Stomach (tissue), 9 donors: ENCODE measurements around the gene CPNE1. TPM values are rescaled to one million over a fixed set of nuclear protein-coding genes. Genes with fewer than 3 reads are reported as not detected.
A peak's percentile ranks its signal among the peaks of the same experiment; 100 is the strongest.

Source experiments
- DNase-seq, 2 donors: peaks; one replicate each; pipeline versions ENCODE4 v3.0.0 to v3.0.0-alpha.2; 2013 to 2019
- H3K27ac ChIP-seq, 5 donors: fragments of 200-600 bp in 4 of 5; sonication (generic) in 4 of 5; one replicate each; pipeline ENCODE4 v1.5.1; 2013 to 2019; ENCODE audit warnings: mild to moderate bottlenecking in 1 of 5, moderate library complexity in 1 of 5
- H3K27me3 ChIP-seq, 3 donors: fragments of 200-600 bp; sonication (generic); one replicate each; pipeline ENCODE4 v1.5.1; 2017 to 2019; ENCODE audit warnings: mixed run types in 1 of 3
- H3K36me3 ChIP-seq, 4 donors: fragments of 200-600 bp; sonication (generic); 1 replicate in 3 of 4; 2 replicates in 1 of 4; pipeline ENCODE4 v1.5.1; 2016 to 2019
- H3K4me1 ChIP-seq, 4 donors: fragments of 200-600 bp; sonication (generic); one replicate each; pipeline ENCODE4 v1.5.1; 2016 to 2019
- H3K4me3 ChIP-seq, 4 donors: fragments of 200-600 bp; sonication (generic) in 3 of 4; one replicate each; pipeline ENCODE4 v1.5.1; 2016 to 2019; ENCODE audit warnings: mild to moderate bottlenecking in 1 of 4
- H3K9me3 ChIP-seq, 4 donors: fragments of 200-600 bp; sonication (generic); one replicate each; pipeline ENCODE4 v1.5.1; 2016 to 2019
- CTCF ChIP-seq, 7 experiments: fragments of 450-650 bp in 4 of 7; fragments of 200-600 bp in 3 of 7; sonication (generic) in 3 of 7; IDR thresholded peaks; one replicate each; pipeline ENCODE4 v1.5.1; 2016 to 2019; ENCODE audit warnings: antibody characterized with exemption in 7 of 7, control low read depth in 2 of 7, mild to moderate bottlenecking in 1 of 7
- EP300 ChIP-seq: sonication (generic); formaldehyde crosslinking; IDR thresholded peaks from one replicate; pipeline ENCODE4 v1.6.1; 2017; ENCODE audit warnings: antibody characterized with exemption
- POLR2A ChIP-seq, 4 donors: fragments of 450-650 bp; IDR thresholded peaks; one replicate each; pipeline ENCODE4 v1.6.1; 2016; ENCODE audit warnings: antibody characterized with exemption in 4 of 4, control low read depth in 2 of 4, mild to moderate bottlenecking in 1 of 4, moderate library complexity in 1 of 4
- POLR2AphosphoS5 ChIP-seq, 3 donors: sonication (generic); formaldehyde crosslinking; IDR thresholded peaks; one replicate each; pipeline ENCODE4 v1.6.1; 2016; ENCODE audit warnings: antibody characterized with exemption in 3 of 3
- WGBS, 5 donors: extraction: QIAGEN DNeasy Blood & Tissue Kit in 3 of 5; methylation state at CpG; one replicate each; pipeline versions ENCODE4 v1.1.5 to v1.1.7; 2013 to 2018; 5-methylcytosine and 5-hydroxymethylcytosine counted together
- intact Hi-C: fragments of 100-400 bp; cut with DNase I; formaldehyde crosslinking; loops from one replicate; pipeline ENCODE4 v1.15.1; 2023; ENCODE audit warnings: low total_unique reads
- polyA plus RNA-seq, 3 donors: library from polyadenylated mRNA; stranded (reverse); fragments of 200-250 nt; gene quantifications; one replicate each; pipeline ENCODE4 v1.2.3, GENCODE V29; 2013
- total RNA-seq, 5 donors: library from RNA; depleted of rRNA; stranded (reverse); fragments of >200 nt; gene quantifications; one replicate each; pipeline versions ENCODE4 v1.1.0 to v1.2.3, GENCODE V29; 2014 to 2016
- donor health status: healthy with polysubstance abuse.
- donor health status: Bipolar disorder and iron deficiency.
- donor health status: healthy.

Gene CPNE1
- total and polyA plus RNA-seq, 8 donors = 67.9 to 172 (median 107) TPM

DNA sequence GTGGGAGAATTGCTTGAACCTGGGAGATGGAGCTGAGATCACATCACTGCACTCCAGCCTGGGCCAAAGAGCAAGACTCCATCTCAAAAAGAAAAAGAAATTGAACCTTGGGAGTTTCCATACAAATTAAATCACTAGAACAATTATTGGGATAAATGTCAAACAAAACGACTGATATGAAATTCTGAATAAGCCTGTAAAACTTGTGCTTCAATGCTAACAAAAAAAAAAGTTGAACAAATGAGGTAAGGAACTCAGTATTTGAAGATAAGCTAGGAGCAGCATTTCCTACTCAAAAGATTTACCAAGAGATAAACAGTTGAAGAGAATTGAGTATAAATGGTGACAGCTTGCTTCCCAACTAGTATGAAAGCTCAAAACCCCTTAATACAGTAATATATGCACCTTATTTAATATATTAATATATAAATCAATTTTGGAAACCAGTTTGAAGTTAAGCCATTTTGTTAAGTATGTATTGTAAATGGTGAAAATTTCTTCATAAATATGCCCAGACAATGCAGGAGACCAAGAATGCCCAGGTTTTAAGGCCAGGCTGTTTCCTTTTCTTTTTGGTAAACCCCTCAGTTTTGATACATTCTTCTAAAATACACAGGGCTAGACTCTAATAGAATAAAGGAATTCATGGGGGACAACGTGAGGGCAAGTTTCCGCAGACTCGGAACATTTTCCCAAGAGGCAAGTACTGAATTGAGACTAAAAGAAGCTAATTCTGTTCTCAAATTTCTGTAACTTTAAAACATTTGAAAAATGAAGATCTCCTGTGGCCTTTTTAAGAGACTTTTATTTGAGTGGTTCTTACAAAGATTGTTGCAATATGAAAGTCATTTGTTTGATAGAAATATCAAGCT is 38.4 kb upstream of the CPNE1 start:
- intact Hi-C loops = no loop called here
- Histone ChIP-seq H3K4me3 (no peak overlapping the region), H3K27ac (no peak overlapping the region), H3K4me1 (peaks cover 14 to 62% (median 33%) of the 10 kb centered on the region in 4 donors), H3K36me3 (peaks cover 43 to 72% (median 70%) of the 10 kb centered on the region in 4 donors), H3K9me3 (no peaks in the 10 kb centered on the region), H3K27me3 (no peaks in the 10 kb centered on the region)
- WGBS, 5 donors = 59 to 67% (median 62%) methylated on average over 4 of the region's 4 CpGs
- DNase-seq = no peak
- TF ChIP-seq EP300 = no peak
- no peak for TF ChIP-seq POLR2A (IDR thresholded peaks at IDR 0.05)
- TF ChIP-seq POLR2AphosphoS5 (IDR thresholded peaks at IDR 0.05) = no peak
- TF ChIP-seq CTCF (IDR thresholded peaks at IDR 0.05) = no peak

DNA sequence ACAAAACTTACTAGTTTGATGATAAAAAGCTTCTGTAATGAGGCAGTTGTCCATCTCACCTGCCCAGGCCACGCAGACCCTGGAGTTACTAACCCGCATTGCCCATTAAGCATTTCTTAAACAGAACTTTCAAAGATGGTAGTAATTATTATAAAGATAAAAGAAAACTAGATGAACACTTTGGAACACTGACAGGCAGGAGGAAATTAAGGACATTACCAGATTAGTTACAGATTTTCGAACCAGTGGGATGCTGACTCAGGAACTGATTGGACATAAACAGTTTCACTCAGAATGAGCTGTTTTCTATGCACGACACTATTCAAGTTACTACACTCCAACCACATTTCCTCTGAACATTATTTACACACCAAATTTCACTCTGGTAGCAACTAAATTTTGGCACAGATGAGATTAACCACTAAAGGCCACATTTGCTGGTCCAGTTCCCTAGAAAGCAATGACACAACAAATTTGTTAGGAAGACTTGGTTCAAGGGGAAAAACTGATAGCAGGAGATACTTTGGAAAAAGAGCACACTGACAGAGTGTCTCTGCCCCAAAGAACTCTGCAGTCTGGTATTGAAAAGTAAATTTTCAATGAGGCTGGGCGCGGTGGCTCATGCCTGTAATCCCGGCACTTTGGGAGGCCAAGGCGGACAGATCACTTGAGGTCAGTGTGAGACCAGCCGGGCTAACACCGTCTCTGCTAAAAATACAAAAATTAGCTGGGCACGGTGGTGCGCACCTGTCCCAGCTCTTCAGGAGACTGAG is 37.5 kb upstream of the CPNE1 start:
- Histone ChIP-seq H3K27ac (peak overlapping the region in 1 of 5 donors; percentile 91), H3K9me3 (no peaks in the 10 kb centered on the region), H3K36me3 (peaks cover 43 to 64% (median 62%) of the 10 kb centered on the region in 4 donors), H3K4me3 (no peak overlapping the region), H3K4me1 (peaks cover 22 to 70% (median 40%) of the 10 kb centered on the region in 4 donors), H3K27me3 (no peaks in the 10 kb centered on the region)
- intact Hi-C loops = no loop called here
- 73 to 84% (median 82%) methylated on average over 12 of the region's 12 CpGs for WGBS, 5 donors
- DNase-seq = no peak
- TF ChIP-seq EP300 = no peak
- TF ChIP-seq POLR2A (IDR thresholded peaks at IDR 0.05) = no peak
- no peak for TF ChIP-seq CTCF (IDR thresholded peaks at IDR 0.05)
- no peak for TF ChIP-seq POLR2AphosphoS5 (IDR thresholded peaks at IDR 0.05)

GRCh38 chr20:35700625-35701148 is 36.0 kb upstream of the CPNE1 start:
- H3K4me1 ChIP-seq = peaks cover 22 to 65% (median 44%) of the 10 kb centered on the region in 4 donors
- H3K27ac ChIP-seq = peak overlapping the region in 3 of 5 donors; percentile 91 to 94 (median 92)
- WGBS, 5 donors = 91 to 95% (median 93%) methylated on average over 7 of the region's 7 CpGs
- H3K36me3 ChIP-seq = peaks cover 31 to 59% (median 55%) of the 10 kb centered on the region in 4 donors
- DNase-seq = peak in 1 of 2 donors; percentile 18
- no peaks in the 10 kb centered on the region for H3K27me3 ChIP-seq
- TF ChIP-seq CTCF (IDR thresholded peaks at IDR 0.05) (no peak), POLR2AphosphoS5 (IDR thresholded peaks at IDR 0.05) (no peak), POLR2A (IDR thresholded peaks at IDR 0.05) (no peak), EP300 (no peak)
- H3K4me3 ChIP-seq = peak overlapping the region in 1 of 4 donors; percentile 85
- intact Hi-C loops = no loop called here
- no peaks in the 10 kb centered on the region for H3K9me3 ChIP-seq

GRCh38 chr20:35699957-35700624 is 35.4 kb upstream of the CPNE1 start:
- WGBS, 5 donors = 12 to 18% (median 16%) methylated on average over 6 of the region's 6 CpGs
- H3K4me1 ChIP-seq = peaks cover 22 to 61% (median 41%) of the 10 kb centered on the region in 4 donors
- no peaks in the 10 kb centered on the region for H3K27me3 ChIP-seq
- DNase-seq = no peak
- peak overlapping the region; percentile 85 to 93 (median 88) for H3K4me3 ChIP-seq
- peaks cover 30 to 59% (median 55%) of the 10 kb centered on the region in 4 donors for H3K36me3 ChIP-seq
- no peak for TF ChIP-seq CTCF (IDR thresholded peaks at IDR 0.05)
- TF ChIP-seq POLR2A (IDR thresholded peaks at IDR 0.05) = no peak
- intact Hi-C loops = no loop called here
- H3K27ac ChIP-seq = peak overlapping the region; percentile 80 to 95 (median 92)
- H3K9me3 ChIP-seq = no peaks in the 10 kb centered on the region
